PC-9 (cell line): ENCODE measurements around the gene KIF26A.

Source experiments
- CTCF ChIP-seq: fragments of 200-600 bp; sonication (generic); conservative IDR thresholded peaks from 2 replicates; pipeline ENCODE4 v1.6.1; 2017; ENCODE audit warnings: mixed run types, antibody characterized with exemption, mild to moderate bottlenecking, moderate library complexity
- EZH2 ChIP-seq: fragments of 200-600 bp; sonication (generic); IDR thresholded peaks from 2 replicates; pipeline ENCODE4 v1.8.0; 2017; ENCODE audit warnings: antibody characterized with exemption, low read depth

- TF ChIP-seq CTCF (no peak), EZH2 (no peak)
Measured at GRCh38 chr14:104152246-104152575, 13.8 kb downstream of the KIF26A start.
